HG03520 (cell line): ENCODE measurements around the gene CAP2.

Source experiments
- ATAC-seq: cut with Tn5 transposase; IDR thresholded peaks from one replicate; pipeline ENCODE4 v1.9.1; 2021; ENCODE audit warnings: mild to moderate bottlenecking, moderate library complexity; ENCODE audit not compliant: unreplicated experiment

The CAP2 gene

DNA sequence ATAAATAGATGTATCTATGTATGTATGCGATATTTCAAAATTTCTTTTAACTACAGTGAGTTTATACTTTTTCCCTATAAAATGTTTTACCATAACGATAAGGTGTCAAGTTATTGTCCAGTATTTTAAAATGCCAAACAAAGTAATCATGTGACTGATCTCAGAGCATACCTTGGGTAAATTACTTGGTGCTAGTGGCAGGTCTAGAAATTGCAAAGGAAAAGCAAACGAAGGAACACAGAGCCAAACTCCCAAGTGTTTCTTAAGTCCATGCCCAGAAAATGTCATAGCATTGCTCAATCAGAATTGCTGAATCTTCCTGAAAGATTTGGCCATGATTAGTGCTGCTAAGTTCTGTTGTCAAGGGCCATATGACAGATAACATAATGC is 77.5 kb downstream of the CAP2 start:
- no peak for ATAC-seq

DNA sequence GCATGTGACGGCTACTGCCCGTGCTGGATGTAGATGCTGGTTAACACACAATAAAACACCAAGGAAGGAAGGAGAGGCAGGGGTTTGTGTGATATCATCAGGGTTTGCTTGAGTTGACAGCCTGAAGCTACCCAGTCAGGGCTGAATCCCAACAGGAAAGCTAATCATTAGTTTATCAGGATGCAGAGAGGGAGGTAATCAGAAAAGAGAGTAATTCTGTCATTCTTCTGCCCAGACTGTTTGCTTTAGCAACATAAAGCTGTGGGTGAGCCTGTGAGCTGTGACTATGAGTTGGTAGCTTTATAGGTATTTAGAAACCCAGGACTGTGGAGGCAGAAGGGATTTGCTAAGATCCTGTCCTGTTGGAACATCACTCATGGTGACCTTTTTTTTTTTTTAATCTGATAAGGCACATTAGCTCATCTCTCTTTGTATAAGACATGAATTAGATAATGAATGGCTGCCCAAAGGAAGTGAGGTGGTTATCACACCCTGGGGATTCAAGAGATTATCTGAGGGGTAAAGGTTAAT is 79.3 kb downstream of the CAP2 start:
- no peak for ATAC-seq

DNA sequence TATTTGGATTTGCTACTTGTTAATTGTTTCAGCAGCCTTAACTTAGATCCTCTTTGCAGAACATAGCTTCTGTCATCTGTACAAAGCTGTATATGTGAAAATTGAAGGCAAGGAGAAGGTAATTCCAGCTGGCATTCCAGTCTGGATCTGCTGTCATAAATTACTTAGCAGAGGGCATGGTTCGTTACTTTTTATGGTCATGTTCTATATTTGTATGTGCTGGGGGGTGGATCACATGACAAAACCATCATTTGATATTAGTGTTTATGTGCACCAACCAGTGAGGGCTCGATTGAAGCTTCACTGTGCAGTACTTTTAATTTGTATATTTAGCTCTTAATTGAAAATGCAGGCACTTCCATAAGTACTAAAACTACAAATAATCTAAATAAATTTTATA is 80.2 kb downstream of the CAP2 start:
- ATAC-seq = no peak

DNA sequence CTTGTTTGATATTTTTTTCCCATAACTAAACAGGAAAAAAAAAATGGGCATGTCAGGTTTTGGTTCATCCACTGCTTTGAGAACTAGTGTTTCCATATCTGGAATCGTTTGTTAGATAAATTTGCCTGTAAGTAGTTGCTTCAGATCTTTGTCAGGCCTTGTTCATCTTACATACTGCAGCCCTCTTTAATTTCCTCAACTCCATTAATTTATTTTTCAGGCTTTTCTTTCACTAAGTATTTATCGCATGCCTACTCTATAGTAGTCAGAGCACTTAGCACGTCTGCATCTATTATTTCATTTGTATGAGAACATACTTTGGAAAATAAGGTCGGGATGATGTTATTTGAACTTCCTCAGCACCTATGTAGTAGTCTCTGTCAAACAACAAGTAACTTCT is 80.9 kb downstream of the CAP2 start:
- ATAC-seq = no peak

DNA sequence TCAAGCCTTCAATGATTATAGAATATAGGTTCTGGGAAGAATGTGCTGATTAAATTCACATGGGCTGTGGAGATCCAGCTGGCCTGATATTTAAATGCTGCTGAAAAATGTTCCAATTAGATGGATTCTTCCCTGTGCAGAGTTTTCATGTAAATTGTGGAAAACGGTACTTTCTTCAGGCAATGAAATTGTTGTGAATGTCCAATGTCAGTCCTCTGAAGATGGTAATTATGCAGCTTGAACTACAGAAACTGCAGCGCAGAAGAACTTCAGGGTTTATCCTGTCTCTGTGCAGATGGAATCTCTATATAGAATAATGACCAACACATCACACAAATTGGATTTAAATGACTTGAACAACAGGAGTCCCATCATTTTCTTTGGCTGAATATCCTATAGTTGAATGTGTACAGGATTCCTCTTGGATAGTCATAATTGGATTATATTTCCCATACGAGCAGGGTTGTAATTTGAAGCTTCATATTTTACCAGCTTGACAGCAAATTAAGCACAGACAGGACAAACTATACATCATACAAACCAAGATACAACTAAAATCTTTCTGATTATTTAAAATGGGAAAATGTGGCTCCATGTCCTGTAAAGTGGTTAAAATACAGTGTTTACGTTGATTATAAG is 82.3 kb downstream of the CAP2 start:
- no peak for ATAC-seq

DNA sequence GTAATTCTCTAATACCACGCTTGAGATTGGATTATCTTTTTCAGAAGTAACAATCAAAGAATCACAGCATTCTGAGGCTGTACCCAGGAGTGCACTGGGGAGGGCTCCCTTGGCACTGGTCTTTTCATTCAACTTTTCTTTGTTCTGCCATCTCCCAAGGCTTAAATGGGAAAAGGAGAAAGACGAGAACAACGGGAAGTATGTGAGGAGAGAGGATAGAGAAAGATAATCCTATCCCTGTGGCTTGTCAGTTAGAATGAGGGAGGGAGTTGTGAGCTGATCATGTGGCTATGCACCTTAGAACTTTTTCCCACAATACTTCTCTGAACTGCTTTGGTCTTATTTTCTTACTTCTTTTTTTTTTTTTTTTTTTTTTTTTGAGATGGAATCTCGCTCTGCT is 83.1 kb downstream of the CAP2 start:
- no peak for ATAC-seq

DNA sequence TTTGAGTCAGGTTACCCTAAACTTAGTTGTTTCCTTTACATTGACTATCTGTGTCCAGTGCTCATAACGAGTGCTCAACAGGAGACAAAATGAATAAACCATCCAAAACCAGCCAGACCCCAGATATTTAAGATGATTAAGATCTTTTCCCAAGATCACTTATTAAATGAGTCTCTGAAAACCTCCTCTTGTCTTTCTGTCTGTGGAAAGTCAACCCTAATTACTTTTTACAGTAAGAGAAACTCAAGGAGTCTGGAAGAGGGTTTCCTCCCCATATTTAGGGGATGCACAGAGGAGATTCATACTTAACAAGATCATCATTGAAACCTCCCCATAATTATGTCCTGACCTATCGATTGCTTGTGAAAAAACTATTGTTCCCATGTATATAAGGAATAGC is 84.0 kb downstream of the CAP2 start:
- no peak for ATAC-seq

DNA sequence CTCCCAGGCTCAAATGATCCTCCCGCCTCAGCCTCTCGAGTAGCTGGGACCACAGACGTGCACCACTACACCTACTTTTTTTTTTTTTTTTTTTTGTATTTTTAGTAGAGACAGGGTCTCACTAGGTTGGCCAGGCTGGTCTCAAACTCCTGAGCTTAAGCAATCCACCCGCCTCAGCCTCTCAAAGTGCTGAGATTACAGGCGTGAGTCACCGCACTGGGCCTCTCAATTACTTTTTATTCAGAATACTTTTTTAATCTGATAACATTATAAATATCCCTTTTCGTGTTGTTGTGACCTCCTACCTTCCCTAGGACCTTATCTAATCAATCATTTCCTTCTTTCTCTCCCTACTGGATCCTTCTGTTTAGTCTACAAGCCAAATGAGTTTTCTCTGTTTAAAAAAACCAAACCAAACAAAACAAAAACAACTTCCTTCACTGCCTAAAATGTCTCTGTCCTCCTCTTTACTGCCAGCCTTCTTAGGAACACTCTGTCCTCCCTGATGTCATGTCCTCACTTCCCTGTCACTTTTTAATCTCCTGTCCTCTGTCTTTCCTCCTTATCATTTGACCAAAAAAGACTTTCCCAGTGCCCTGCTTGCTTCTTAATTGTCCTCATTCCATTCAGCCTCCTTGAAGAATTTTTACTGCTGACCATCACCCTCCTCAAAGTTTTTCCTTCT is 85.0 kb downstream of the CAP2 start:
- ATAC-seq = no peak

DNA sequence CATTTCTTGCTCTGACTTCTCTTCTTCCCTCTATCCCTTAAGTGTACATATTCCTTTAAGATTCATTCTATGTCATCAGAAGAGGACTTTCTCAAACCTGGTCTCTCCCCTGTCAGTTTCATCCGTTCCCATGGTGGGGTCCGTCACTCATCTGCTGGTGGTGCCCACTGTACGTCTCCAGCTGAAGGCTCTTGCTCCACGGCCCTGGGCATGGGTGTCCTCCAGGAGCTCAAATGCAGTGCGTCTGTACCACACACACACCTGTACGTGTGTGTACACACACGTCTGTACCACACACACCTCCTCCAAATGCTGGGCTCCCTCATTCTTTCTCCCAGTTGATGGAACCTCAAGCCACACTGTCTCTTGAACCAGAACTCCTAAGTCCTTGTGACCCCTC is 85.6 kb downstream of the CAP2 start:
- ATAC-seq = no peak

DNA sequence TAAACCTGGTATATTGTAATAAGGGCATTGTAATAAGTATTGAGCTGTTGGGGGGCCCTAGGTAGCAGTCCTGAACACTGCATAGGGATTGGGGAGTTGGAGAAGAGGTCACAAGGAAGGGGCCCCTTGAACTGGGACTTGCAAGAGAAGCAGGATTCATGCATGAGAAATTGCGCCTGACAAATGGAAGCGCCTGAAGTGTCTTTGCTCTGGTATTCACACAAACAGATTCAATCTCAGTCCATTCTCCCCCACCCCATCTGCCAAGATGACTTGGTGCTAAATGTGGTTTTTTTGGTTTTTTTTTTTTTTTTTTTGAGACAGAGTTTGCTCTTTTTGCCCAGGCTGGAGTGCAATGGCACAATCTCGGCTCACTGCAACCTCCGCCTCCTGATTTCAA is 87.1 kb downstream of the CAP2 start:
- no peak for ATAC-seq

DNA sequence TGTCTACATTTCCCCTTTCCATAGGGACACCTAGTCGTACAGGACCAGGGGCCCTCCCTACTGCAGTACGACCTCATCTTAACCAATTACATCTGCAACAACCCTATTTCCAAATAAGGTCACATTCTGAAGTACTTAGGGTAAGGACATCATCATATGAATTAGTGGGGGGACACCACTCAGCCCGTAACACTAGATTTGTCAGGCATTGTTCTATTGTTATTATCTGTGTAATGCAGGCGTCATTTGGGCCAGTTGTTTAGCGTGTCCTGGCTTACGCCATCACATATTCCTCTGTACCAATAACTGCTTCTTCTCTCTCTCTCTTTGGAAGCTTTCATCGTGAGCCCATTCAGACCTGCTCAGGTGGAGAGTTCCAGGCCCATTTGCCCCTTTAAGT is 89.3 kb downstream of the CAP2 start:
- ATAC-seq = no peak

DNA sequence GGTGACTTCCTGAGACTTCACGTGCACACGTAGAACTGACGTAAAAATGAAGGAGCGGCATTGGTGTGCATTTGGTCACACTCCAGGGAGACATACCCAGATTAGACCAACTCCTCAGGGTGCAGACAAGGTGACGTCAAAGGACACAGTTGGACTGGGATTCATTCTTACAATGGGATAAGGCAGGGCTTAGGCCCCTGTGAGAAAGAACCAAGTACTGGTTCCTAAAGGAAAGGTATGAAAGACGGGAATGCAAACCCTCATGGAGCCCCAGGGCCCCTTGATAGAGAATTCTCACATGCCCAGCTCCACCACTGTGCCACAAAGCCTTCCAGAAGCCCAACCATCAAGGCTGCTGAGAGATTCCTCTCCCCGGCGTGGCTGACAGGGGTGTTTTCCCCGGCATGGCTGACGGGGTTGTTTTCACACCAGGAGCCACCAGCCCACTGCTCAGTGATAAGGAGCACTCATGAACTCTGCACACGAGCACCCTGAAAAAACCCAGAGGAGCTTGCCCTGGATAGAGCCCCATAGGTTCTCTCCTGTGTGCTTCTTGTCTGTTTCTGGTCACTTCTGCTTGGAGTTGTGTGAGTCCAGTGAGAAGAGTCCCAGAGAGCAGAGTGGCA is 90.1 kb downstream of the CAP2 start:
- no peak for ATAC-seq

DNA sequence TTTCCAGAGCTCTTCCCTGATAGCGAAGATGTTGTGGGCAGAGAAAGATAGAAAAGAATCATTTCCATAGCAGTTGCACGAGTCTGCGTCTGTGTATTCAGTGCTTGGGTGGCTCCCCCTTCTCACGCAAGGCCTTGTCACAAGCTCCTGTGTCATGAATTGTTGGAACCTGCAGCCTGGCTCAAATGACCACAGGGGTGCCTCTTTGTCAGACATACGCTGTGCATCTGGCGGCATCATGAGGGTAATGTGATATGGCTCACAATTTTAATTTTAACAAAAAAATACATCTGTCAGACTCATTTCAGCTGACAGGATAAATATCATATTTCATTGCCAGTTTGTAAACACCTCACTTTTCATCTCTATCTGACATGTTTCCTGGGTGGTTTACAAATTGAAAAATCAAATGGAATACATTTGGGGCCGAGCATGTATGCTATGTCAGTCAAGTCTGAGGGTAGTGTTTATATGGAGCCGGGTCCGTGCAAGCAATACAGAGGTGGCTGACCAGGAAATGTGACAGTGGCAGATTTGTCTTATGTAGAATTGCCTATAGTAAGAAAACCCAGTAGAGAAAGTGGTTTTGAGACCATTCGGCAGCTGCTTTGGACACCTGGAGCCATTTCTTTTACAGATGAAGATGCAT is 90.9 kb downstream of the CAP2 start:
- no peak for ATAC-seq

DNA sequence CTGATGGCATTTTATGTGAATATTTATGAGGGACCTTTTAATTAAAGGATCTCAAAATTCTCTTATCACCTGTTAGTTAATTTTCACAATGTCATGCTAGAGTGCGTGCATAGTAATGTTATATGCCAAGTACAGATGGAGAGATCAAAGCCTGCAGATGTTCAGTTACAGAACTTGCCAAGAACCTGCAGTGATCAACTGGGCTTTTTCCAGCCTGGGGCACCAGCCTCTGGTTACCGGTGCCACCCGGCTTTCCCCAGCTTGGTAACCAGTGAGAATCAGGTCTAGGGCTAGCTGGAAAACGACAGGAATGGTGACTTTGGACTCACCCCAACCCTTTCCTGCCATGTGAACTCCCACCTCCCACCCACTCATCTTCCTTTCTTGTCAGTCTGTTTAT is 91.8 kb downstream of the CAP2 start:
- no peak for ATAC-seq

DNA sequence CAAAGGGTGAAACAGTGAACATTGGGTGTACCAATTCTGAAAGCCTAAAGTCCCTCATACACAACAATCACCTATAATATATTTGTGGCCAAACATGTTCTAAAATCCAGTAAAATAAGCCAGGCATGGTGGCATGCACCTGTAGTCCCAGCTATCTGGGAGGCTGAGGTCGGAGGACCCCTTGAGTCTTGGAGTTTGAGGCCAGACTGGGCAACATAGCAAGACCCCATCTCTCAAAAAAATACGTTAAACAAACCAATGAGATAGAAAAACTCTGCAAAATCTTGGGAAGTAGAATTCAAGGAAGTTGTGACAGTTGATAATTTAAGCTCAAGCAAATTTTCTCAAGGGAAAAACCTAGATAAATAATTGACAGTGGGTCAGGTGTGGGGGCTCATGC is 92.6 kb downstream of the CAP2 start:
- no peak for ATAC-seq

DNA sequence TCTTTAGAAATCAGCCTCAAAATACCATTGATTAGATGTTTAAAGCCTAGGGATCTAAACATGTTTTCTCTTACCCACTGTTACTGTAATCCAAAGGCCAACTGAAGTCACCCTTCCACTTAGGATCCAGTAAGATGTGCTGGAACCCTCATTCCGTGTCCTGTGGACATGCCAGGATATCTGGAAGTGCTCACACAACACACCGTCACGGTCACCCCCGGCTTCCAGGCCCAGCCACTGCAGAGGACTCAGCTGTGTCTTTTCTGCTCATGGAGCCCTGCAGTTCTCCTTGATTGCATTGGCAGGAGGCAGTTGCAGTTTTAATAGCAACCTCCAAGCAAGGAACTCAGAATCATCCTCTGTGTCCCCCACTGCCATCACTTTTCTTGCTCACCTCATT is 93.3 kb downstream of the CAP2 start:
- ATAC-seq = no peak

DNA sequence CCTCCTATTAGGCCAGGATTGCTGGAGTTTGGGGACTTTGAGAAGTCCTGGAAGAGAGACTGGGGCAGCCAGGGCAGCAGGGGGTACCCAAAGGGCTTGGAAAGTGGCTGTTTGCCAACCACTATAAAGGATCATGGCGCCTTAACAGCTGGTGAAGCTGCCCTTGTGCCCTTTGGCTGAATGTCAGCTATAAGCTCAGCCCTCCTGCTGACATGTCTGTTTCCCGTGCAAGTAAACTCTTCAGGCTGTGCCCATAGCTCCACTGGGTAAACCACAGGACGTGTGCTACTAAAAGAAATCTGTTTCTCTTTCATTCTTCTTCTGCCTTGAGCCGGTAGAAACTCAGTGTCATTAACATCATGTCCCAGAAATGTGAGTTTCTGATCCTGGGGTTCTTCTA is 97.3 kb downstream of the CAP2 start:
- ATAC-seq = no peak

DNA sequence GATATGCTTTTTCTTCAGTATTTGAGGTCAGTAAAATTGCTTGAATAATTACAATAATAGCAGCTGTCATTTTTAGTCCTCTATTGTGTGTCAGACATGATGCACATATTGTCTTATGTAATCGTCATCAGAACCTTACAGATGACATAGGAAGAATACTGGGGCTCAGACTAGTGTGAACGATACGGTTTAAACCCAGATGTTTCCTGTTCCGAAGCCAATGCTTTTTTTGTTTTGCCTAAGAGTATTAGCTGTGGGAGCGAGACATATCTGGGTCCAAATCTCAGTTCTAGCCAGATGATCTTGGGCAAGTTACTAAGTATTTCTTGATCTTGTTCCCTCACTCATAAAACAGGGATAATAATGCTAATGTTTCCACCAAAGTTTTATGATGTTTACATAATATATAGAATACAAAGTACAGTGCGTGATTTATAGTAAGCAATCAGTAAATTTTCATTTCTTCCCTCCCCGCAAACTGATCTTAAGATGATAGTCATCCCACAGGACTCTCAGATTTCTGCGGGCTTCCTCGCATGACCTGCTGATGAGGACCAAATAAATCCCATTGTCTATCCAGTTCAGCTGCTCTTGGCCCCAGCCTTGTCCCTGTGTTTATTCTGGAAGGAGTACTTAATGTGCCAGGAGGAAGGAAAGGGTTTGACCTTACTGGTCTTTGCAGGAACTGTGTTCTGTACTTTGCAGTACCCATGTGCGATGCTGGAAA is 98.2 kb downstream of the CAP2 start:
- no peak for ATAC-seq

DNA sequence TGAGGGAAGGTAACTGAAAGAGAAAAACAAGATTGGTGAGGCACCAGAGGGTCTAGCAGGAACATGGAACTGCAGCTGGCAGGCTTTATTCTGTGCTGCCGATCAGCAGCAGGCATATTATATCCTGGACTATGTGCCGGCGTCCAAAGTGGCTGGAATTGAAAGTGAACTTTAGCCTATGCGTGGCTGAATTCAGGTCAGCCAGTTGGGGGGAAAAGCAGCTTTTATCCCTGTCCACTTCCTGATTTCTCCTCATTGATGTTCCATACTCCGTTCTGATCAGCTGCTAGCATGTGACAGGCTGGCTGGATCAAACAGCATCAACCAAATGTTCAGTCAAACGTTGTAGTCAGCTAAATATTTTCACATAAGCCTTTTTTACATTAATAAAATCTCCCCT is 99.0 kb downstream of the CAP2 start:
- ATAC-seq = no peak

DNA sequence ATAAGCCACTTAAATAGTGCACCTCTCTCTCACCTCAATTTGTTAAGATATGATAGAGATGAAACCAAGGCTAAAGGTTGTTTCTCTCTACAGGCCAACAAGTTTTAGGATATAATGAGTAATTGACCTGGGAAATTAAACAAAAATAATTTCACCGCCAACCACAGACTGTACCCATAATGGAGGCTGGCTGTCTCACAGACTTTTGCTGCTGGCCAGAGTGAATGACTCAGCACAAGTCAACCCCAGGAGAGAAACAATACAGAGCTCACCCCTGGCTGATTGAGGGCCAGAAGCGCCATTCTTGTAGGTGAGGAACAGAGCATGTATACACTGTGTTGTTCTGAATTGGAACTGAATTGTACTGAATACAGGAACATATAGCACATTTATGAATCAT is 99.9 kb downstream of the CAP2 start:
- ATAC-seq = no peak

DNA sequence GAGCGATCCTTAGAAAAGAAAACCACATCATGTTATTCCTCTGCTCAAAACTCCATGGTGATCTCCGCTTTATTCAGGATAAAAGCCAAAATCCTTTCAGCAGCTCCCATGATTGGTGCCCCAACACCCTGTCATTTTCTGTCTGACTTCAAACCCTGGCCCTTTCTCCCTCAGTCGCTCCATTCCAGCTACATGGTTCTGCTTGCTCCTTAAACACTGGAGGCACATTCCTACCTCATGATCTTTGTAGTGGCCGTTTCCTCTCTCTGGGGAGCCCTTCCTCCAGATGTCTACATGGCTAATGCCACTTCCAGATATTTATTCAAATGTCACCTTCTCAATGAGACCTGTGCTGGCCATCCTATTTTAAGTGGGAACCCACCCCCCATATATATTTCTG is 100.8 kb downstream of the CAP2 start:
- no peak for ATAC-seq
